HG02884 (cell line): ENCODE results near the gene RBBP8.

Experiments used
- ATAC-seq: cut with Tn5 transposase; IDR thresholded peaks from one replicate; pipeline ENCODE4 v1.9.1; 2021; ENCODE audit warnings: mild to moderate bottlenecking, moderate library complexity; ENCODE audit not compliant: unreplicated experiment

RBBP8 gene

GRCh38 chr18:23059541-23060465, 126.7 kb downstream of the RBBP8 start:
- no peak for ATAC-seq

- no peak for ATAC-seq
Measured at GRCh38 chr18:23062011-23062410, 128.9 kb downstream of the RBBP8 start.

GRCh38 chr18:23063502-23063901, 130.4 kb downstream of the RBBP8 start:
- no peak for ATAC-seq

GRCh38 chr18:23065234-23065806, 132.2 kb downstream of the RBBP8 start:
- ATAC-seq = no peak

- ATAC-seq = no peak
Measured at GRCh38 chr18:23066060-23066459, 132.9 kb downstream of the RBBP8 start.

- ATAC-seq = no peak
Measured at GRCh38 chr18:23066504-23067039, 133.4 kb downstream of the RBBP8 start.

- no peak for ATAC-seq
Measured at GRCh38 chr18:23067236-23067635, 134.1 kb downstream of the RBBP8 start.

- no peak for ATAC-seq
Measured at GRCh38 chr18:23068011-23068410, 134.9 kb downstream of the RBBP8 start.

- no peak for ATAC-seq
Measured at GRCh38 chr18:23068570-23069310, 135.6 kb downstream of the RBBP8 start.

GRCh38 chr18:23069481-23069880, 136.4 kb downstream of the RBBP8 start:
- no peak for ATAC-seq

GRCh38 chr18:23069898-23070297, 136.8 kb downstream of the RBBP8 start:
- no peak for ATAC-seq

GRCh38 chr18:23071285-23071684, 138.2 kb downstream of the RBBP8 start:
- ATAC-seq = peak; percentile 98

- ATAC-seq = no peak
Measured at GRCh38 chr18:23072079-23072478, 139.0 kb downstream of the RBBP8 start.

GRCh38 chr18:23073996-23074606, 141.0 kb downstream of the RBBP8 start:
- ATAC-seq = no peak
